Endothelial cell of umbilical vein (primary cell): ENCODE data around the gene TUBGCP4. TPM values are rescaled to one million over a fixed set of nuclear protein-coding genes. Genes with fewer than 3 reads are reported as not detected.

Experiments used
- BruUV-seq: library from RNA; stranded (reverse); fragments of 400-500 nt; replicated peaks from 2 replicates; lab custom pipeline; 2021; lab: Mats Ljungman, UMichigan
- CTCF ChIA-PET: fragments of 300-600, 350-600 bp; sonication (Branson Sonifier 250); formaldehyde crosslinking; loops from one replicate; lab custom pipeline; 2021; ENCODE audit warnings: antibody characterized with exemption, inconsistent platforms; lab: Charles Lee
- POLR2A ChIA-PET: fragments of 300-600, 350-600 bp; sonication (Branson Sonifier 250); formaldehyde crosslinking; loops from one replicate; lab custom pipeline; 2021; ENCODE audit warnings: antibody characterized with exemption, inconsistent platforms; lab: Charles Lee
- DNase-seq: peaks from one replicate; pipeline ENCODE4 v3.0.0-alpha.2; 2011; ENCODE audit warnings: low read depth, low spot score
- FAIRE-seq: peaks from 2 replicates; lab custom pipeline; 2011; peaks lifted over from hg19 to GRCh38; lab: Jason Lieb, UNC
- H2AFZ ChIP-seq: 2 replicates; pipeline ENCODE4 v1.6.0; 2012; ENCODE audit warnings: low read depth, low read length, control low read depth, inconsistent platforms
- H3K27ac ChIP-seq: 2 replicates; pipeline ENCODE4 v1.5.1; 2011; ENCODE audit warnings: low read depth, mild to moderate bottlenecking, control low read depth, low read length, moderate library complexity; ENCODE audit not compliant: insufficient read depth
- H3K27me3 ChIP-seq, 2 experiments: 2 replicates each; pipeline versions ENCODE4 v1.6.0 to v1.6.1; 2011; ENCODE audit warnings: low read length in 2 of 2, mixed read lengths in 1 of 2; ENCODE audit not compliant: control insufficient read depth in 2 of 2, insufficient read depth in 2 of 2
- H3K36me3 ChIP-seq, 2 experiments: 2 replicates in 1 of 2; 3 replicates in 1 of 2; pipeline ENCODE4 v1.5.1; 2011; ENCODE audit warnings: low read length in 2 of 2, mild to moderate bottlenecking in 1 of 2, moderate library complexity in 1 of 2; ENCODE audit not compliant: control insufficient read depth in 2 of 2, insufficient read depth in 2 of 2; ENCODE audit errors: extremely low read depth in 1 of 2
- H3K4me1 ChIP-seq: 3 replicates; pipeline ENCODE4 v1.5.1; 2011; ENCODE audit warnings: mild to moderate bottlenecking, low read length; ENCODE audit not compliant: control insufficient read depth, insufficient read depth; ENCODE audit errors: extremely low read depth
- H3K4me2 ChIP-seq: 2 replicates; pipeline ENCODE4 v1.6.1; 2011; ENCODE audit warnings: low read length, control low read depth, mixed read lengths; ENCODE audit not compliant: insufficient read depth
- H3K4me3 ChIP-seq, 3 experiments: fragments of 200-600 bp in 1 of 3; sonication (generic), shearing (Covaris generic) in 1 of 3; replicated peaks in 1 of 3; 2 replicates each; pipeline ENCODE4 v1.5.1; 2011 to 2016; ENCODE audit warnings: control low read depth in 3 of 3, low read length in 3 of 3, mild to moderate bottlenecking in 2 of 3, inconsistent platforms in 1 of 3, low read depth in 1 of 3, moderate library complexity in 1 of 3; ENCODE audit not compliant: insufficient read depth in 1 of 3
- H3K79me2 ChIP-seq: 2 replicates; pipeline ENCODE4 v1.6.0; 2012; ENCODE audit warnings: low read length, inconsistent platforms; ENCODE audit not compliant: control insufficient read depth, insufficient read depth
- H3K9ac ChIP-seq: replicated peaks from 2 replicates; pipeline ENCODE3; 2011; ENCODE audit warnings: low read length, control low read depth; ENCODE audit not compliant: insufficient read depth; ENCODE audit errors: extremely low read depth
- H3K9me1 ChIP-seq: replicated peaks from 3 replicates; pipeline ENCODE4 v1.6.0; 2011; ENCODE audit warnings: mild to moderate bottlenecking, low read length; ENCODE audit not compliant: control insufficient read depth, insufficient read depth; ENCODE audit errors: extremely low read depth
- H3K9me3 ChIP-seq: replicated peaks from 2 replicates; pipeline ENCODE4 v1.5.1; 2012; ENCODE audit warnings: low read length, inconsistent platforms; ENCODE audit not compliant: control insufficient read depth, insufficient read depth
- H4K20me1 ChIP-seq: replicated peaks from 2 replicates; pipeline ENCODE3; 2011; ENCODE audit warnings: mild to moderate bottlenecking, low read length; ENCODE audit not compliant: control insufficient read depth, insufficient read depth; ENCODE audit errors: extremely low read depth
- CTCF ChIP-seq, 2 donors: IDR thresholded peaks; 1 replicate in 1 of 2; 2 replicates in 1 of 2; pipeline ENCODE4 v1.5.1; 2011; ENCODE audit warnings: low read length in 2 of 2, mild to moderate bottlenecking in 2 of 2, moderate library complexity in 2 of 2, control low read depth in 1 of 2, inconsistent platforms in 1 of 2, low read depth in 1 of 2; ENCODE audit not compliant: insufficient read depth in 1 of 2; ENCODE audit errors: extremely low read depth in 1 of 2
- EZH2 ChIP-seq: IDR thresholded peaks from 2 replicates; pipeline ENCODE4 v1.6.1; 2012; ENCODE audit warnings: borderline replicate concordance, low read depth, mild to moderate bottlenecking, moderate library complexity, low read length, inconsistent platforms; ENCODE audit not compliant: severe bottlenecking
- FOS ChIP-seq: IDR thresholded peaks from 2 replicates; pipeline ENCODE4 v1.6.1; 2011; ENCODE audit warnings: mild to moderate bottlenecking, low read length, moderate library complexity, borderline replicate concordance; ENCODE audit not compliant: insufficient read depth
- GATA2 ChIP-seq: IDR thresholded peaks from 2 replicates; pipeline ENCODE4 v1.7.0; 2011; ENCODE audit warnings: low read depth, mild to moderate bottlenecking, moderate library complexity, mixed read lengths, low read length; ENCODE audit not compliant: insufficient read length, insufficient read depth
- JUN ChIP-seq: IDR thresholded peaks from 2 replicates; pipeline ENCODE4 v1.6.1; 2011; ENCODE audit warnings: borderline replicate concordance, low read depth; ENCODE audit not compliant: insufficient read length, insufficient read depth
- MAX ChIP-seq: IDR thresholded peaks from 2 replicates; pipeline ENCODE4 v1.6.1; 2011; ENCODE audit not compliant: insufficient read depth, insufficient read length
- MYC ChIP-seq: IDR thresholded peaks from one replicate; pipeline ENCODE4 v1.6.1; 2011; ENCODE audit warnings: mild to moderate bottlenecking, low read depth, low read length
- POLR2A ChIP-seq: IDR thresholded peaks from 2 replicates; pipeline ENCODE4 v1.6.1; 2012; ENCODE audit warnings: low read depth, mild to moderate bottlenecking, control low read depth, low read length
- POLR2AphosphoS5 ChIP-seq: IDR thresholded peaks from 2 replicates; pipeline ENCODE4 v1.6.1; 2012; ENCODE audit warnings: low read depth, mild to moderate bottlenecking, control low read depth, low read length, moderate library complexity; ENCODE audit not compliant: insufficient read depth
- dilution Hi-C: fragments of 300-500 bp; cut with MboI; formaldehyde crosslinking; loops from one replicate; pipeline ENCODE4 v1.15.0; 2019; ENCODE audit warnings: low sequenced_read_pairs; ENCODE audit not compliant: extremely low pct_ligation_motif_present
- intact Hi-C: fragments of 100-400 bp; cut with micrococcal nuclease; formaldehyde crosslinking; loops from one replicate; pipeline ENCODE4 v1.10.0; 2022
- polyA plus RNA-seq, 4 experiments: library from polyadenylated mRNA; depleted of rRNA in 3 of 4; stranded (reverse) in 3 of 4; unstranded in 1 of 4; fragments of >200 nt; gene quantifications; 2 replicates each; pipeline versions ENCODE4 v1.2.1 to v1.2.3, GENCODE V29; 2011 to 2012; ENCODE audit warnings: missing spikeins in 1 of 4
- total RNA-seq: library from RNA; stranded (reverse); gene quantifications from 2 replicates; pipeline ENCODE4 v1.2.3, GENCODE V29; 2021

The TUBGCP4 gene
- total and polyA plus RNA-seq, 2 donors (not counting 3 experiments of a cell fraction or from before 2014, with no cell fraction given) = 6.5 to 19.4 TPM

- no peaks in the 10 kb centered on the region for H3K9me3 ChIP-seq
- H3K27ac ChIP-seq = no peak overlapping the region
- no peak overlapping the region for H3K4me2 ChIP-seq
- dilution Hi-C loops (no loop called here), intact Hi-C loops (no loop called here)
- no peak overlapping the region for H3K4me3 ChIP-seq
- H3K4me1 ChIP-seq = peaks cover 8% of the 10 kb centered on the region
- H3K36me3 ChIP-seq = peaks cover 16 to 23% of the 10 kb centered on the region in 2 experiments
- no TSS peak for BruUV-seq
- H3K79me2 ChIP-seq = no peaks in the 10 kb centered on the region
- TF ChIP-seq FOS (no peak), GATA2 (no peak), JUN (no peak), CTCF (IDR thresholded peaks at IDR 0.05; ENCODE audit: extremely low read depth in 1 of 2, insufficient read depth in 1 of 2, low read depth in 1 of 2, low read length in 2 of 2) (no peak), EZH2 (no peak), POLR2AphosphoS5 (no peak), MAX (no peak), MYC (no peak), POLR2A (no peak)
- FAIRE-seq (no peak), DNase-seq (no peak)
- POLR2A ChIA-PET = no interaction called here
- no peaks in the 10 kb centered on the region for H3K9me1 ChIP-seq
- no peaks in the 10 kb centered on the region for H4K20me1 ChIP-seq
- no peak overlapping the region for H3K9ac ChIP-seq
- no peaks in the 10 kb centered on the region for H3K27me3 ChIP-seq
- no peak overlapping the region for H2AFZ ChIP-seq
- CTCF ChIA-PET = interaction anchor here (1.7 kb wide), 1 partner anchor 78 kb away, joined by 5 read pairs; no protein-coding TSS in a partner anchor
Measured at GRCh38 chr15:43436395-43436794, 65.5 kb downstream of the TUBGCP4 start.
